Measurements from ENCODE around the gene SLC25A29. TPM values are rescaled to one million over a fixed set of nuclear protein-coding genes. Genes with fewer than 3 reads are reported as not detected.

The SLC25A29 gene
- total and polyA plus RNA-seq, 8 donors: 9.0 to 174 (median 28.2) TPM

- Histone ChIP-seq H3K4me3 (no peak overlapping the region), H3K4me1 (peaks cover 0 to 9% (median 3%) of the 10 kb centered on the region in 4 donors), H3K27ac (peak overlapping the region in 3 of 5 donors; percentile 14 to 53 (median 30)), H3K36me3 (peaks cover 0 to 13% (median 10%) of the 10 kb centered on the region in 4 donors), H3K9me3 (no peaks in the 10 kb centered on the region), H3K27me3 (no peaks in the 10 kb centered on the region)
- TF ChIP-seq POLR2AphosphoS5 (IDR thresholded peaks at IDR 0.05) (no peak), EP300 (IDR thresholded peaks at IDR 0.05) (no peak), CTCF (IDR thresholded peaks at IDR 0.05) (no peak), POLR2A (IDR thresholded peaks at IDR 0.05) (no peak)
- WGBS, 5 donors: 42 to 81% (median 56%) methylated on average over 3 to 32 of the region's 32 CpGs
- peak in 1 of 2 donors; percentile 54 for DNase-seq
- intact Hi-C loops (cut with DNase I; ENCODE audit: low total_unique reads): no loop called here
Observed at GRCh38 chr14:100328495-100329163, 22.4 kb upstream of the SLC25A29 start.

DNA sequence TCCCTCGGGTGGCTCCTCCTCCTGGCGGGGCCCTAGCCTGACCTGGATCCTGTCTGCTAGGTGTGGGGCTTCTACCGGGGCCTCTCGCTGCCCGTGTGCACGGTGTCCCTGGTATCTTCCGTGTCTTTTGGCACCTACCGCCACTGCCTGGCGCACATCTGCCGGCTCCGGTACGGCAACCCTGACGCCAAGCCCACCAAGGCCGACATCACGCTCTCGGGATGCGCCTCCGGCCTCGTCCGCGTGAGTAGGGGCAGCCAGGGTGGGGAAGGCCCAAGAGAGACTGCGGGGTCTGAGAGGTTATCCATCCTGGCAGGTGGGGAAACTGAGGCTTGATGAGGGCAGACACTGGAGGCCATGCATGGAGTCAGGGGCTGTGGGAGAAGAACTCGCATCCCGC is 20.9 kb upstream of the SLC25A29 start:
- H3K27me3 ChIP-seq: no peaks in the 10 kb centered on the region
- peaks cover 0 to 9% (median 3%) of the 10 kb centered on the region in 4 donors for H3K4me1 ChIP-seq
- H3K4me3 ChIP-seq: no peak overlapping the region
- TF ChIP-seq CTCF (IDR thresholded peaks at IDR 0.05): no peak
- TF ChIP-seq POLR2AphosphoS5 (IDR thresholded peaks at IDR 0.05): no peak
- no peak for TF ChIP-seq EP300 (IDR thresholded peaks at IDR 0.05)
- no peak for TF ChIP-seq POLR2A (IDR thresholded peaks at IDR 0.05)
- no peaks in the 10 kb centered on the region for H3K9me3 ChIP-seq
- WGBS, 5 donors: 94 to 97% (median 96%) methylated on average over 24 of the region's 24 CpGs
- H3K36me3 ChIP-seq: no peaks in the 10 kb centered on the region
- no peak for DNase-seq
- intact Hi-C loops (cut with DNase I; ENCODE audit: low total_unique reads): no loop called here
- H3K27ac ChIP-seq: no peak overlapping the region

DNA sequence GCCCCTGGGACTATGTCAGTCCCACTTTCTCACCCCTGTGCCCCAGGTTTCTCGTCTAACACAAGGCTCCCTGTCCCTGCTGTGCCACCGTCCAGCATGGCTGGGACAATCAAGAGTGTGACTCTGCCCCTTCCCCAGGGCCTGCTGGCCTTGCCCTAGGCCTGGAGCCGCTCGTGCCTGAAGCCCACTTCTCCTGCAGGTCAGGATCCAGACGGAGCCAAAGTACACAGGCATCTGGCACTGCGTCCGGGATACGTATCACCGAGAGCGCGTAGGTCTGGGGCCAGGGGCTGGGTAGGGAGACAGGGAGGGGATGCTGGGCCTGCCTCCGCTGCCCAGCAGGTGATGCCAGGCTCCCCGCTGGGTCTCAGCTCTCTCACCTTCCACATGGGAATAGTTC is 19.7 kb upstream of the SLC25A29 start:
- intact Hi-C loops (cut with DNase I; ENCODE audit: low total_unique reads): no loop called here
- Histone ChIP-seq H3K36me3 (no peaks in the 10 kb centered on the region), H3K27ac (no peak overlapping the region), H3K4me1 (peaks cover 0 to 9% (median 3%) of the 10 kb centered on the region in 4 donors), H3K4me3 (no peak overlapping the region), H3K27me3 (no peaks in the 10 kb centered on the region), H3K9me3 (no peaks in the 10 kb centered on the region)
- TF ChIP-seq POLR2A (IDR thresholded peaks at IDR 0.05): no peak
- no peak for TF ChIP-seq CTCF (IDR thresholded peaks at IDR 0.05)
- TF ChIP-seq EP300 (IDR thresholded peaks at IDR 0.05): no peak
- no peak for TF ChIP-seq POLR2AphosphoS5 (IDR thresholded peaks at IDR 0.05)
- 37 to 68% (median 54%) methylated on average over 10 to 13 of the region's 13 CpGs for WGBS, 5 donors
- peak in 1 of 2 donors; percentile 77 for DNase-seq

DNA sequence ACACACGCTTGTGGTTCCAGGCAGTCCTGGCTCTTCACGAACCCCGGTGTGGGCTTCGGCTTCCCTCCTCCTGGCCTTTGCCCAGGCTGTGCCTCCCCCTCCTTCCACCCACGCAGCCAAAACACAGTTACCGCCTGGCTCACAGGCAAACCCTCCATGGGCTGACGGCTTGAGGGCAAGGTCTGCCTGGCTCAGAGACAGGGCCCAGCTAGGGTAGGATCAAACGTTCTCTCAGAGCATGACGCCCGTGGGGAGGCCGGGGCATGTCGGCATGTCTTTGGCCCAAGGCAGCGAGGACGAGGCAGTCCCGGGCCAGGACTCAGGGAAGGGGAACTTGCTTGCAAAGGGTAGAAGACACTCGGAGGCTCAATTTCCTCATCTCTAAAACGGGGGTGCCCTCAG is 19.0 kb upstream of the SLC25A29 start:
- Histone ChIP-seq H3K27ac (no peak overlapping the region), H3K27me3 (no peaks in the 10 kb centered on the region), H3K4me1 (peaks cover 0 to 9% (median 3%) of the 10 kb centered on the region in 4 donors), H3K9me3 (no peaks in the 10 kb centered on the region), H3K4me3 (no peak overlapping the region), H3K36me3 (no peaks in the 10 kb centered on the region)
- intact Hi-C loops (cut with DNase I; ENCODE audit: low total_unique reads): no loop called here
- 50 to 69% (median 59%) methylated on average over 14 to 17 of the region's 17 CpGs for WGBS, 5 donors
- TF ChIP-seq EP300 (IDR thresholded peaks at IDR 0.05): no peak
- no peak for TF ChIP-seq CTCF (IDR thresholded peaks at IDR 0.05)
- no peak for TF ChIP-seq POLR2AphosphoS5 (IDR thresholded peaks at IDR 0.05)
- no peak for TF ChIP-seq POLR2A (IDR thresholded peaks at IDR 0.05)
- DNase-seq: no peak

Data from stomach (tissue), 9 donors.